NCI-H1436 (cell line): ENCODE measurements around the gene TRIM66.

Source experiments
- DNase-seq: peaks from one replicate; lab custom pipeline; 2025; lab: John Stamatoyannopoulos, UW

TRIM66 gene

DNA sequence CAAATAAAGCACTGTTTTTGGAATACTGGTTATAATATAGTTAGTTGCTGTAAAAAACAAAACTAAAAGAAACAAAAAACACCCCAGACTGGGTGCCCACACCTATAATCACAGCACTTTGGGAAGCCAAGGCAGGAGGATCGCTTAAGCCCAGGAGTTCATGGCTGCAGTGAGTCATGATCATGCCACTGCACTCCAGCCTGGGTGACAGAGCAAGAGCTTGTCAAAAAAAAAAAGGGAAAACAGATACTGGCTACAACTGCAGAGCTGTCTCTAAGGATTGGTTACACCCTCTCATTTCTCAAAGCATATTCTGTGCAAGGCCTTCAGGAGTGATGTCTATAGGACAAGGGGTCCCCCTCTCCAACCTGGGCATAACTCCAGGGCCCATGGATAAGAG, 73.8 kb downstream of the TRIM66 start:
- no peak for DNase-seq

DNA sequence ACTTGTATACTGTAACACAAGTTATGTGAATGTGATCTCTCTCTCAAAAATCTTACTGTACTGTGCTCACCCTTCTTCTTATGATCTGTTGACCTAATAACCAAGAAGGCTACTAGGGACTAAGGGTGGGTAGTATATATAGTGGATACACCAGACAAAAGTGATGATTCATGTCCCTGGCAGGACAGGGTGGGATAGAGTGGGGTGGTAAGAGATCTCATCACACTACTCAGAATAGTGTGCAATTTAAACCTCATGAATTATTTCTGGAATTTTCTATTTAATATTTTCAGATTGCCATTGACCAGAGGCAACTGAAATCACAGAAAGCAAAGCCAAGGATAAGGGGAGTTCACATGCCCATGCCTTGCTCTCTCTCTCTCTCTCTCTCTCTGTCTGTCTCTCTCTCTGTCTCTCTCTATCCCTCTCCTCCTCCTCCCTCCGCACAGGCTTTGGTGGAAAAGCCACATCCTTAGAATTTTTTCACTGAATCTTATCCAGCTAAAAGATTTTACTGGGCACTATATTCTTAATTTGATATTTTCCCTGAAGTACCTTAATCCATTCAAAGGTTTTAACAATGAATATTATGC, 76.4 kb downstream of the TRIM66 start:
- no peak for DNase-seq

DNA sequence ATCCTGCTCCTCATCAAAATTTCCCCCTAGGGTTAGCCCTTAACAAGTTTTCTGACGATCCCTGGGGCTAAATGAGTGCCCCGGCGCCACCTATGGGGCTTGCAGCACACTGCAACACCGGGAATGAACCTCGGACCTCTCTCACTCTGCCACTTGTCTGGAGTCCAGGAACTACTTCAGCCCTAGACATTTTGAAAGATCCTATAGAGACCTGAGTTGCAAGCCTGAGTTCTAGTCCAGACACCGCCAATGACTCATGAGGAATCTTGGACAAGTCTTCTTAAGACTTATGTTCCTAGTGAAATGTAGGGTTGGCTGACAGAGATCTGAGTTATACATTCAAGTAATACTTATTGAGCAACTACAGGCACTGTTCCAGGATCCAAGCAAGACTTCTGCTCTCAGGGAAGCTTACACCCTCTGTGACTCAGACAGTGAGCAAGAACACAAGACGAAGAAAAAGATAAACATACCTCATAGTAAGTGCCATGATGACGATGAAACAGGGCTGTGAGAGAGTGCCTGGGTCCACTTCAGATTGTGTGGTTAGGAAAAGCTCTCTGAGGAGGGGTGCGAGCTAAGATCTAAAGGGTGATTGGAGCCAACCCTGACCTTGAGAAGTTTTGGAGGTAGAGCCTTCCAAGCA, 78.3 kb downstream of the TRIM66 start:
- peak; percentile 12 for DNase-seq

DNA sequence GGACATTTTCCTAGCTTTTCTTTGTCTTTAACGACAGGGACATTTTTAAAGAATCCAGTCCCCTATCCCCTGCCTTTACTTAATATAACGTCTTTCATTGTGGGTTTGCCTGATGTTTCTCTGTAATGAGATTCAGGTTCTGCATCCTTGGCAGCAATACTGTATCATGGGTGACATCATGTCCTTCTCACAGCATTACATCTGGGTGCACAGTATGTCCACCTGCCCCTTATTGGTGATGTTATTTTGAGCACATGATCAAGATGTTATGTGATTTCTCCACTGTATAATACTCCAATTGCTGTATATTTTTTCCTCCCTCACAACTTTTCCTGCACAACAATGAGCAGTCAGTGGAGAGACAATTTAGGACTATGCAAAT, 78.8 kb downstream of the TRIM66 start:
- DNase-seq: no peak

DNA sequence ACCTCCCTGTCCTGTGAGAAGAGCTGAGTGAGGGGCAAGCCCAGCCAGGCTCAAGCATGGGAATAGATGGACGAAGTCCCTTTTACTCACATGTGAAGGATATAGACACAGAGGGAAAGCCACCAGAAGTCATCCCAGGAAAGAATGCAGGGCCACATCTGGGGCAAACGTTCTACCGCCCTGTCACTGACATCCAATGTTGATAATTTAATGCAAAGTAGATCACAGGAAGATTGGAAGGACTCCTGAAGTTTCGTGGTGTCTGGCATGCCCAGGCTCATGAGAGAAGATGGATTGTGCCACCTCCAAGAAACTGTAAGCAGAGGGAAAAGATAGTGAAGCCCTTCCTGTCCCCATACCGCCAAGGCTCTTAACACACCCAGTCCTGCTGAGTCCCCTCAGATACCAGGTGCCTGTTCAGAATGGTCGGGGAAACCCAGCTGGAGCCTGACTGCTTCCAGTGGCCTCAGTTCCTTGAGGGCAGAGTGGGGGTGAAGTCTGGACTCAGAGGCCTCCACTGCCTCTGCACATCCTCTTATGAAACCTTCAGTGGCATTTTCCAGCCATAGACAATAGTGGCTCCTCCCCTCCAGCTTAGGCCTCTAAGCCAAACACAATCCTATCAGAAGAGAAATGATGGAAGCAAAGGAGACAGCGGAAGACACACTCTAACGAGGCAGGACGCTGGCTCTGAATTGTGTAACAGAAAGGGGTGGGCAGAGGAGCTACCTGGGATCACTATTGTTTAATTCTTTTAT, 80.9 kb downstream of the TRIM66 start:
- no peak for DNase-seq

DNA sequence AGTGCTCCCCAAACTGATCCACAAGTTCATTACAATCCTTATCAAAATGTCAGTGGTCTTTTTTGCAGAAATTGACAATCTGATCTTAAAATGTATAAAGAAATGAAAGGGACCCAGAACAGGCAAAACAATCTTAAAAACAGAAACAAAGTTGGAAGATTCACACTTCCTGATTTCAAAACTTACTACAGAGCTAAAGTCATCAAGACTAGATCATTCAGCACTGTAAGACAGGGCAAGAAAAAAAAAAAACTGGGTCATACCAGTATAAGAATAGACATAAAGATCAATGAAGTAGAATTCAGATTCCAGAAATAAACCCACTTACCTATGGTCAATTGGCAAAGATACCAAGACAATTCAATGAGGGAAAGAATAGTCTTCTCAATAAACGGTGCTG, 84.0 kb downstream of the TRIM66 start:
- no peak for DNase-seq

DNA sequence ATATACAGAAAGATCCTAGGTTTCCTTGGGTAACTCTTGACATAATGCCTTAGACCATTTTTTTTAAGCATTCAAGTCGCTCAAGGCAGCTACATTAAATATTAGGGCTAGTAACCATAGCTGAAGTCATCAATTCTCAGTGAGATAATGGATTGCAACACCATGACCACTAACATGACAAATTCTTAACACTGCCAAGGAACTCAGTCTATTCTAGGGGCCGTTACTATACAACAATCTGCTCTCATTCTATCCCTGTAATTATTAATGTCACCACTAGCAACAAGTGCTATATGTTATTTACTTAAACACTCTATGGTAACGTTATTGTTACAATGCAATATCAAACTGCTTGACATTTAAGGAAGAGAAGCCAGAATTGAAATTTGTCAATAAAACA, 85.3 kb downstream of the TRIM66 start:
- DNase-seq: peak; percentile 2

DNA sequence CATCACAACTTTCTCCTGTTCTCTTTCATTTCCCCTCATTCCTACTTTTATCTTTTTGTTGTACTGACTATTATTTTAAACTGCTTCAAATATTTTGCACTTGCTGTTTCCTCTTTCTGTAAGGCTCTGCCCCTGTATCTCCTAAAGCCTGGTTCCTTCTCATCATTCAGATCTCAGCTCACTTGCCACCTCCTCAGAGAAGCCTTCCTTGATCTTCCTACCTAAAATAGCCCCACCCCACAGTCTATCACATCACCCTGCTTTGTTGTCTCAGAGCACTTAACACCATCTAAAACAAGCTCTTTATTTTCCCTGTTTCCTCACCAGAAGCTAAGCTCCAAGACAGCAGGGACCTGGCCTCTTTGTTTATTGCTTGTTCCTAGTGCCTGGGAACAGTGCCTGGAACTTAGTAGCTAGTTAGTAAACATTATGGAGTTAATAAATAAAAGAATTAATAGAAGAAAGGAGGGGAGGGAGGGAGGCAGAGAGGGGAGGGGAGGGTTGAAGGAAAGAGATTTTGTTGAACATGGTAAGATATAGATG, 85.9 kb downstream of the TRIM66 start:
- no peak for DNase-seq

DNA sequence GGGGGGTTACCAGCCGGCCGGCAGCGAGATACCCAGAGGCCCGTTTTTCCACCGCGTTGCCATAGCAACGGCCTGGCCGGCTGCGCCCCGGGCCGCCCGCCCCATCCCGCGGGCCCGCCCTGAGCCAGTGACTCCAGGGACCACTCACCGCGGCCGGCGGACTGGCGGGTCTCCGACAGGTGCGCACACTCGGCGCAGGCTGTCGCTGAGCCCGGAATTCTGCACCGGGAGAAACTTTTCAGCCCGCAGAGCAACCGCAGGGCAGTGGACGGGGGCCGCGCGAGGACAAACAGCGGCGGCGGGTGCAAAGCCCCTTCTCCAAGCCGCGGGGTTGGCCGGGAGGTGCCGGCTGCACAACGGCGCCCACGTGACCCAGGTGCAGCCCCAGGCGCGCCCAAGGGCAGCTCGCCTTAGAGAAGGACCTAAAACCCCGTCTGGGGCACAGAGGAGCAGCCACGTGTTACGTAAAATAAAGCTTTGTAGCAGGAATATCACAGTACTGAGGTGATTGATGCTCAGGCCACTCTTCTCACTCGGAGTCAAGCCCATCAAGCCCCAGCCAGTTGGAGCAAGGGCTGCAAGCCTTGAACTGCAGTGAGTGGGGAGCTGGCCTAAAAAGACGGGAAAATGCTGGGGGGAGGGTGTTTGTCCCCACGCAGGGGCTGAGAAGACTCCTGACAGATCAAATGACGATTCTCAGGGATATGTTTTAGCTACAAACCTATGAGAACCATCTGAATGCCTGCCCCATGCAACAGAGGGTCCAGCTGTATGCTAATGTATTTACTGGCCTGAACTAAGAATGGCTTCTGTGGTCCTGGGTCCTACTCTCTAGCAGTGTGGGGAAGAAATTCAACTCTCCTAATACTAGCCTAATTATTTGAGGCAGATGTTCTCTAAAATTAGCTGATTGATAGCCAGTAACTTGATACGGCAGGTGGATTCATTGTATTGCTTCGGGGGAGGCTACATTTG, 88.2 kb downstream of the TRIM66 start, which contains the start of gene STK33:
Gene STK33, minus strand, starts transcription at position 294 of the 975 bp plus-strand sequence. CDS start 119,323 bp downstream, outside the sequence.
- DNase-seq: peak; percentile 72

DNA sequence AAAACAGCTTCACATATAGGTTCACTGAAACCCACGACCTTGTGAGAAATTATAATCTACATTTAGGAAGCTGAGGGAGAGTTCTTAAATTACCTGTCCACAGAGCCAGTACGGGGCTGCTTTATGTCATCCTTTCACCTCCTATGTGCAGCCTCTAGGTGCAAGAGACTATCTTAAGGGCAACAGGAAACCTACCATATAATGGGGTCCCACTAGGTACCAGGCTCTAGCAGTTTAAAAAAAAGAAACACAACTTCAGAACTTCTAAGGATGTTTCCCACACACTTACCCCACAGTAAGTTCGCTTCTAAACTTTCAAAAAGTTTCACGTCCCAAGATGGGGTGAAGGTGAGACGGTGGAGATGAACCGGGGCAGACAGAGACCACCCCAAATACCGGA, 89.0 kb downstream of the TRIM66 start:
- DNase-seq: no peak

DNA sequence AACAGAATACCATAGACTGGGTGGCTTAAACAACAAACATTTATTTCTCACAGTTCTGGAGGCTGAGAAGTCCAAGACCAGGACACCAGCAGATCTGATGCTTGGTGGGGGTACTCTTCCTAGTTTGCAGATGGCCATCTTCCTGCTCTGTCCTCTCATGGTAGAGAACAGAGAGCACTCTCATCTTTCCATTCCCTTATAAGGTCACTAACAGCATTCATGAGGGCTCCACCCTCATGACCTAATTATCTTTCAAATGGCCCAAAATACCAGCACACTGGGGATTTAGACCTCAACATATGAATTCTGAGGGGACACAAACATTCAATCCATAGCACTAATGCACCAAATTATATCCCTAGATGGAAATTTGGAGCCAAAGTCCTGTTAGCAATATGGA, 94.5 kb downstream of the TRIM66 start:
- no peak for DNase-seq

DNA sequence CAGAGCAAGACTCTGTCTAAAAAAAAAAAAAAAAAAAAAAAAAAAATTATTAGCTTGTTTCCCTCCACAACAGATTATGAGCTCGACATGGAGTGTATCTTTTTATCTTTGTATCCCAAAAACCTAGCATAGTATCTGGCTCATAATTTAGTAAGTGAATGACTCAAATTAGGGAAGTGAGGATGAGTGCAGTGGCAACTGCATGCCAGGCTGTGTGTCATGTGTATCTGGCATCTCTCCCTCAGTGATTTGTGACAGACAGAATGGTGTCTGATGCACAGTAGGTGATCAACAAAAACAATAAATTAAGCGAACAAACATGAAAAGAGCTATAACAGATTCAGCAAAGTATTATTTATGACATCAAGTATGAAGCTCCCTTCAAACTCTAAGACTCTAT, 95.7 kb downstream of the TRIM66 start:
- DNase-seq: no peak

DNA sequence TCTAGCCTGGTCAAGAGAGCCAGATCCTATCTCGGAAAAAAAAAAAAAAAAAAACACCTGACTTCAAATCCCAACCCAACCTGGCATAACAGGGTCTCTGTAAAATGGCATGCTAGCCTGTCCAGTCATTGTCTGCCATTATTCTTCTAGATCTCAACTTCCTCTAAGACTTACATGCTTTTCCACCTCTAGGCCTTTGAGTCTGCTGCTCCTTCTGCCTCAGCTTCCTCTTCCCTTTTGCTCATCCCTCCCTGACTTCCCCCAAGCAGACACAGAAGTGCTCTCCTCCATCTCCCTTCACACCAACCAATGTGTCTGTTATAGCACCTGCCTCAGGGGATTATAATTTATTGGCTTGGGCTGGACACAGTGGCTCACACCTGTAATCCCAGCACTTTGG, 96.3 kb downstream of the TRIM66 start:
- DNase-seq: no peak

DNA sequence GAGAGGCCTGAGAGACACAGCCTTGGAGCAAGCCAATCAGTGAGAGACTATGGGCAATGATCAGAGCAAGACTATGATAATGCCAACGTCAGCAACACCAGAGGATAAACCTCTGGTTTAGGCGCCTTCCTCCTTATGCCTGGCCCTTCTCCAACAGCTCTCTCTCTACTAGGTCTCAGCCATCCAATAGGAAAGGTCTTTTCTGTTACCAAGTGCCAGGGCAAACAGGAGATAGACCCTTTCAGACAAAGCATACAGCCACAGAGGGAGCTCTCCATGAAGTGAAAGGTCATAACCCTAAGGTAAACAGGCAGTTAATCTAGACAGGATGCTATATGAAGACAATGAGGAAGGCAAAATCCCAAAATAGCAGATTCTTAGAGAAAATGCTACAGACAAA, 98.0 kb downstream of the TRIM66 start:
- DNase-seq: no peak

DNA sequence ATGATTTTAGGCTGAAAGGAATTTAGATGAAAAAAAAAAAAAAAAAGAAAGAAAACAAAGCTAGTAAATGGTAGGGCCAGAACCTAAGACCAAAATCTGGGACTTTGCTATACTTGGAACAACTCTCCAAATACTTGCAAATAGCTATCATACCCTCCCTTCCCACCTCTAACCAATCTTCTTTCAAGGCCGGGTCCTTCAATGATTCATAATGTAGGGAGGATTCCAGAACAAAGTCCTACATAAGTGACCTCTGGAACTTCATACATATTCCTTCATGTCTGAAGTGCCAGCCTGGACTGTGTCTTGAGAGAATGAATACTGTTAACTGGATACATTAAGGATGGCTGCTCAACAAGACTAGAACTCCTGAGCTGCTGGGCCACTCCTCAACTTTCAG, 98.4 kb downstream of the TRIM66 start:
- DNase-seq: no peak

DNA sequence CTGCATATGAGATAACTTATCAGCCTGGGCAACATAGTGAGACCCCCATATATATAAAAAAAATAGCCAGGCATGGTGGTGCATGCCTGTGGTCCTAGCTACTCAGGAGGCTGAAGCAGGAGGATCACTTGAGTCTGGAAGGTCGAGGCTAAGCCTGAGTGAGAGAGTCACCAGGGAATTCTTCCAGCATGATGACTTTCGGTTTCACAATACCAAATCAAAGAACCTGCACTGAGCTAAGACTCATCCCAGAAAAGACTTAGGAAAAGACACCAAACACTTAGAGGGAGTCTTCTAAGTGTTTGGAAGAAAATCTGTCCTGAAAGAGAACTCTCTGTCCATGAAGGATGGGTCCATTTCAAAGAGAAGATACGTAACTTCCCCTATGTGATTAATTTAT, 101.2 kb downstream of the TRIM66 start:
- DNase-seq: no peak

DNA sequence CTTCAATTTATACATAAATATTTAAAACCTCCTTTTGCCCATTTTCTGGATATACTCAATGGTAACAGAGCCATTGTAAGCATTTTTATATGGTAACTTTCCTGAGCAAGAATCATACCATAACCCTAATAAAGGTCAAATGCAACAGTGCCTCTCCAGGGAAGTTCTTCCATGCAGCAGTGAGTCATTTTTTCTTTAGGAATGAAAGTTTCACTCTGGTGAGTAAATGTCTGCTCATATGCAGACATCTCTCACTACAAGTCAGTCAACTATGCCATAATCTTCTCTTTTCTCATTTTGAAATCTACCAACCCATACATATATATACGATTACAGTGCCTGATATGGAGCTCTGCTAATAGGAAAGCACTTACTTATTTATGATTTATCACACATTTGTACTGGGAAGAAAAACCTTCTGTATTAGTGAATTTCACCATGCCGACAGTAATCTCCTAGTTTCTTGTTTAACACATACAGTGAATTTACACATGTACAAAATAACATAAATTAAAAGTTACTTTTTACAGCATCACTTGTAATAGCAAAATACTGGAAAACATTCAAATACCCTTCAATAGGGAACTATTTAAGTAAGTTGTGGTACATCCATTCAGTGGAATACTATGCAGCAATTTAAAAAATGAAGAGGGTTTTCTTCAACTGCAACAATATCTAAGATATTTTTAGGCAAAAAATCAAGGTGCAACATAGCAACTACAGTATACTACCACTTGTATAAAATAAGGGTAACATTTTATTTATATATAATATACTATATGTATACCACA, 104.5 kb downstream of the TRIM66 start:
- DNase-seq: no peak

DNA sequence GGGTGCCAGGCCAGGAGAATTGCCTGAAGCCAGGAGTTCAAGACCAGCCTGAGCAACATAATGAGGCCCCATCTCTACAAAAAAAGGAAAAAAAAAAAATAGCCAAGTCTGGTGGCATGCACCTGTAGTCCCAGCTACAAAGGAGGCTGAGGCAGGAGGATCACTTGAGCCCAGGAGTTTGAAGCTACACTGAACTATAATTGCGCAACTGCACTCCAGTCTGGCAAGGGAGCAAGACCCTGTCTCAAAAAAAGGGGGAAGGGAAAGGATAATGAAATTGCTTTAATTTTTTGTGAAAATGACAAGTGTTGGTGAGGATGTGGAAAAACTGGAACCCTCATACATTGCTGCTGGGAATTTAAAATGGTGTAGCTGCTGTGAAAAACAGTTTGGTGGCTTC, 107.7 kb downstream of the TRIM66 start:
- no peak for DNase-seq

DNA sequence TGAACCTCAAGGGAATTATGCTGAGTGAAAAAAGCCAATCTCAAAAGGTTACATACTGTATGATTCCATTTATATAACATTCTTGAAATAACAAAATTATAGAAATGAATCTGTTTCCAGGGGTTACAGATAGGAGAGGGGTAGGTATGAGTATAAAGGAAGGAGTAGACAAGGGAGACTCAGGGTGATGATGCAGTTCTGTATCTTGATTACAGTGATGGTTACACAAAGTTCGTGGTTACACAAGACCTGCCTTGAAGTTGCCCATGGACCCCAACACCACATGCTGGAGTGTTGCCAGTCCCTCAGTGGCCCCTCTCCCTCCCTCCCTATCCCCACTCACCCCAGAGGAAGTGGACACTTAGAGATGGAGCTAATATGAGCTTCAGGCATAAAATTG, 108.7 kb downstream of the TRIM66 start:
- no peak for DNase-seq

DNA sequence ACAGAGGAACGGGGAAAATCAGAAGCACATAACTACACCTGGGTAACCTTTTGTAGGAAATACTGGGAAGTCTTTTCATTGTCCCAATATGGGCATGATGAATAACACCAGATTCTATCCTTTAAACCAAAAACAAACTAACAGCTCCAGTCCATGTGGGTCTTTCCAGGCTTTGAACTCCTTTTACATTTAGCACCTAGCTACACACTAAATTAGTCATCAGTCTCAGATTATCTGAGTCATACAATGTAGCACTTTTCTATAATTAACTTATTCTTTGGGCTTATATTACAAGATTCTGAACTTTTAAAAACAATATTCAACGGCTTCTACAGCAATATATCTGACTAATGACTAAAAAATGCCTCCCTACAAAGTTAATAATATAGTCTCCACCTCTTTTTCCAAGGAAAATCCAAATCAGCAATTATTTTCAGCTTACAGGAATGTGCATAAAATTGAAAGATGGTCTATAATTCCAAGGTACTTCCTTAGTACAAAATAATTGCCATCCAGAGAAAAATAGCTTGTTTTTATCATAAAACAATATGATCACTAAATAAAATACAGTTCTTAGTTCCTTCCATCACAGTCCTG, 114.8 kb downstream of the TRIM66 start:
- DNase-seq: no peak
